Measurements from ENCODE around the gene KCNK7. TPM values are rescaled to one million over a fixed set of nuclear protein-coding genes. Genes with fewer than 3 reads are reported as not detected.
A peak's percentile ranks its signal among the peaks of the same experiment; 100 is the strongest.

The KCNK7 gene
- total RNA-seq, 1 experiment from 2014 or later = 0.58 TPM

DNA sequence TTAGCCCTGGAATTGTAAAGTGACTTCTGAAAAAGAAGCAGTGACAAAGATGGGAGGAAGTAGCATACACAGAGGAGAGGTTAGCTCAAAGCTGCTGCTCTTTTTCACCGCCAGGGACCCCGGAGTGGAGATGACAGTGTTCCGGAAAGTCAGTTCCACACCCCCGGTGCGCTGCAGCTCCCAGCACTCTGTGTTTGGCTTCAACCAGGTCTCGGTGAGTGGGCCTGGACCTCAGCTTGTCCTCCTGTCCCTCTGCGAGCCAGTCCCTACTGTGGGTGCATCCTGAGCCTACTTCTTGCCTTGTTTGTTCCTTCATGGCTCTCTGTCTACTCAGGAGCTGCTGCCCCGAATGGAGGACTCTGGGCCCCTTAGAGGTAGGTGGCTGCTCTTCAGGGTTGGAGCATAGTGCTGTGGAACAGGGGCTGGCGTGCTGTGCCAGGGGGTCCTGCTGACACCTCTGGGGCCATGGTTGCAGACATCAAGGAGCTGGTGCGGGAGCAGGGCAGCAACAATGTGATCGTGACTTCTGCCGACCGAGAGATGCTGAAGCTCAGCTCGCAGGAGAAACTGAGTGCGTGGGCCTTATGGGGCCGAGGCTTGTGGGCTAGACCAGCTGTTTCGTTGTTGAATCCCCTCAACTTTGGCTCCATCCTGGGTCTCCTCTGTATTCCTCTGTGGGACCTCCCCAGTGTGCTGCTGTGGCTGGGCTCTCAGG lies 21.7 kb upstream of the KCNK7 start:
- Histone ChIP-seq H3K27me3 (ENCODE audit: low read length) (no peaks in the 10 kb centered on the region), H3K4me1 (ENCODE audit: insufficient read depth, low read length) (peaks cover 21% of the 10 kb centered on the region), H3K27ac (ENCODE audit: low read length) (no peak overlapping the region), H3K79me2 (ENCODE audit: low read length) (peaks cover 68% of the 10 kb centered on the region), H3K4me2 (ENCODE audit: low read length) (peak overlapping the region; percentile 89), H3F3A (ENCODE audit: low read length, unreplicated experiment) (no peaks in the 10 kb centered on the region), H2AFZ (ENCODE audit: low read length) (no peak overlapping the region), H4K20me1 (ENCODE audit: low read length) (peaks cover 17% of the 10 kb centered on the region), H3K4me3 (ENCODE audit: low read length) (peak overlapping the region; percentile 83), H3K36me3 (ENCODE audit: low read depth, low read length) (peaks cover 37% of the 10 kb centered on the region), H3K9me2 (replicated peaks; ENCODE audit: low read length) (no peaks in the 10 kb centered on the region), H3K9me3 (ENCODE audit: low read length) (no peaks in the 10 kb centered on the region), H3K9ac (ENCODE audit: low read length) (peak overlapping the region; percentile 94)
- DNase-seq (no peak), ATAC-seq (no peak)
- TF ChIP-seq EZH2 (IDR thresholded peaks at IDR 0.05; ENCODE audit: low read length, unreplicated experiment) (no peak), EZH2phosphoT487 (IDR thresholded peaks at IDR 0.05; ENCODE audit: borderline replicate concordance, low read length) (no peak)
- TF ChIP-seq, protein P1, sequence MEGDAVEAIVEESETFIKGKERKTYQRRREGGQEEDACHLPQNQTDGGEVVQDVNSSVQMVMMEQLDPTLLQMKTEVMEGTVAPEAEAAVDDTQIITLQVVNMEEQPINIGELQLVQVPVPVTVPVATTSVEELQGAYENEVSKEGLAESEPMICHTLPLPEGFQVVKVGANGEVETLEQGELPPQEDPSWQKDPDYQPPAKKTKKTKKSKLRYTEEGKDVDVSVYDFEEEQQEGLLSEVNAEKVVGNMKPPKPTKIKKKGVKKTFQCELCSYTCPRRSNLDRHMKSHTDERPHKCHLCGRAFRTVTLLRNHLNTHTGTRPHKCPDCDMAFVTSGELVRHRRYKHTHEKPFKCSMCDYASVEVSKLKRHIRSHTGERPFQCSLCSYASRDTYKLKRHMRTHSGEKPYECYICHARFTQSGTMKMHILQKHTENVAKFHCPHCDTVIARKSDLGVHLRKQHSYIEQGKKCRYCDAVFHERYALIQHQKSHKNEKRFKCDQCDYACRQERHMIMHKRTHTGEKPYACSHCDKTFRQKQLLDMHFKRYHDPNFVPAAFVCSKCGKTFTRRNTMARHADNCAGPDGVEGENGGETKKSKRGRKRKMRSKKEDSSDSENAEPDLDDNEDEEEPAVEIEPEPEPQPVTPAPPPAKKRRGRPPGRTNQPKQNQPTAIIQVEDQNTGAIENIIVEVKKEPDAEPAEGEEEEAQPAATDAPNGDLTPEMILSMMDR (conservative IDR thresholded peaks at IDR 0.05; ENCODE audit: low read depth, low read length) = no peak
- intact Hi-C loops (cut with micrococcal nuclease) = loop anchor here (10.0 kb wide), 1 partner anchor 72 kb away; no protein-coding TSS in a partner anchor
- ChIA-PET CTCF (no interaction called here), POLR2A (ENCODE audit: unreplicated experiment) (no interaction called here)
- BruUV-seq (replicated peaks) = no TSS peak

DNA sequence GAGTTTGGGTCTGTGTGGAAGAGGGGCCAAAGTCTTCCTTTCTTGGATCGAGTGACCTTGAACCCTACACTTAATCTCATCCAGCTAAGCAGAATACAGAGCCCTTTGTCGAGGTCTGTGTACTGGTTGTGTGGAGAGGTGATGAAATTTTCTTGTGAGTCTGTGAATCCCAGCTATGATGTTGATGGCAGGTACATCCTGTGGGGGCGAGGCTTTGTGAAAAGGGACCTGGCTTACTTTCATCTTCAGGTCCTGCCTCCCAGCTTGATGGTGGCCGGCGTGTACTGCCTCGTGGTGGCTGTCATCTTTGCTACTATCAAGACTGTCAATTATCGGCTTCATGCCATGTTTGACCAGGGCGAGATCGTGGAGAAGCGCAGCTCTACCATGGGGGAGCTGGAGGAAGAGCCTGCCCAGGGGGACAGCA lies 21.0 kb upstream of the KCNK7 start:
- DNase-seq (no peak), ATAC-seq (no peak)
- peaks cover 75% of the 10 kb centered on the region for H3K79me2 ChIP-seq (ENCODE audit: low read length)
- no peaks in the 10 kb centered on the region for H3K9me2 ChIP-seq (replicated peaks; ENCODE audit: low read length)
- TF ChIP-seq EZH2phosphoT487 (IDR thresholded peaks at IDR 0.05; ENCODE audit: borderline replicate concordance, low read length) = no peak
- TF ChIP-seq, protein P1 (conservative IDR thresholded peaks at IDR 0.05; ENCODE audit: low read depth, low read length) = no peak
- no peak for TF ChIP-seq EZH2 (IDR thresholded peaks at IDR 0.05; ENCODE audit: low read length, unreplicated experiment)
- H3K9ac ChIP-seq (ENCODE audit: low read length) = peak overlapping the region; percentile 94
- H3K4me2 ChIP-seq (ENCODE audit: low read length) = peak overlapping the region; percentile 89
- H4K20me1 ChIP-seq (ENCODE audit: low read length) = peaks cover 17% of the 10 kb centered on the region
- peaks cover 33% of the 10 kb centered on the region for H3K36me3 ChIP-seq (ENCODE audit: low read depth, low read length)
- H3K9me3 ChIP-seq (ENCODE audit: low read length) = no peaks in the 10 kb centered on the region
- POLR2A ChIA-PET (ENCODE audit: unreplicated experiment) = no interaction called here
- peaks cover 28% of the 10 kb centered on the region for H3K4me1 ChIP-seq (ENCODE audit: insufficient read depth, low read length)
- CTCF ChIA-PET = interaction anchor here (0.5 kb wide), 1 partner anchor 12 kb away, joined by 8 read pairs; no protein-coding TSS in a partner anchor
- H3F3A ChIP-seq (ENCODE audit: low read length, unreplicated experiment) = no peaks in the 10 kb centered on the region
- no peaks in the 10 kb centered on the region for H3K27me3 ChIP-seq (ENCODE audit: low read length)
- H2AFZ ChIP-seq (ENCODE audit: low read length) = no peak overlapping the region
- TSS peak; percentile 37 for BruUV-seq (replicated peaks)
- intact Hi-C loops (cut with micrococcal nuclease) = loop anchor here (10.0 kb wide), 1 partner anchor 72 kb away; no protein-coding TSS in a partner anchor
- H3K4me3 ChIP-seq (ENCODE audit: low read length) = peak overlapping the region; percentile 83
- H3K27ac ChIP-seq (ENCODE audit: low read length) = peak overlapping the region; percentile 81; the same call in 1 of the 2 replicates
